GM21515 (cell line): ENCODE measurements around the gene SH3GL1.

Experiments
- ATAC-seq: cut with Tn5 transposase; IDR thresholded peaks from one replicate; pipeline ENCODE4 v1.9.1; 2021; ENCODE audit not compliant: unreplicated experiment

SH3GL1 gene

GRCh38 chr19:4400135-4400936 lies at the start of gene SH3GL1:
TSS of gene SH3GL1 (minus strand) at chr19:4400547. CDS start at chr19:4400368, 179 bp downstream.
- peak; percentile 52 for ATAC-seq

- ATAC-seq = no peak
These were observed 49.3 kb upstream of the SH3GL1 start for GRCh38 chr19:4449639-4450028.

DNA sequence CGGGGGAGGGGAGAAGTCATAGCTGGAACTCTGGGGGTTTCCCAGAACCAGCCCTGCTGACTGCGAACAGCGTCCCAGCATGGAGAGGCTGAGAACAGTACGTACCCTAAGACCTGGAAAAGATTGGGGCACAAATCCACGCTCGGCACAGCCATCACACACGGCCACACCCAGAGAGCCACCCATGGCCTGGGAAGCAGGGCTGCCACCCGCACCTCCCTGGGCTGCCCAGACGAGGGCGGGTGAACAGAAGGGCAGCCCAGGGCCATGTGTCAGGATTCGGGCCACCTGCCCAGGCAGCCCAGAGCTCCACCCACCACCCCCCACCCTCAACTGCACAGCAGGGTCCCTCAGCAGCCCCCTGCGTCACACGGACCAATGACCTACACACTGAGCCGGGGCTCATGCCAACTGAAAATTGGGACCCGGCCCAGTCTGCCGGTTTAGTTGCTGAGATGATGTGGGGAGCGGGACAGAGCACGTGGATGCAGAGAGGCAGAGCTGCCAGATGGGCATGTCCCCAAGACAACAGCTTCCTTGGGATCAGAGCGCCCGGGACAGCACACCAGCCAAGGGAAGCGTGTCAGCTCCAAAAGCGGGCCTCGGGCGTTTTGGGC lies 48.8 kb upstream of the SH3GL1 start:
- no peak for ATAC-seq

DNA sequence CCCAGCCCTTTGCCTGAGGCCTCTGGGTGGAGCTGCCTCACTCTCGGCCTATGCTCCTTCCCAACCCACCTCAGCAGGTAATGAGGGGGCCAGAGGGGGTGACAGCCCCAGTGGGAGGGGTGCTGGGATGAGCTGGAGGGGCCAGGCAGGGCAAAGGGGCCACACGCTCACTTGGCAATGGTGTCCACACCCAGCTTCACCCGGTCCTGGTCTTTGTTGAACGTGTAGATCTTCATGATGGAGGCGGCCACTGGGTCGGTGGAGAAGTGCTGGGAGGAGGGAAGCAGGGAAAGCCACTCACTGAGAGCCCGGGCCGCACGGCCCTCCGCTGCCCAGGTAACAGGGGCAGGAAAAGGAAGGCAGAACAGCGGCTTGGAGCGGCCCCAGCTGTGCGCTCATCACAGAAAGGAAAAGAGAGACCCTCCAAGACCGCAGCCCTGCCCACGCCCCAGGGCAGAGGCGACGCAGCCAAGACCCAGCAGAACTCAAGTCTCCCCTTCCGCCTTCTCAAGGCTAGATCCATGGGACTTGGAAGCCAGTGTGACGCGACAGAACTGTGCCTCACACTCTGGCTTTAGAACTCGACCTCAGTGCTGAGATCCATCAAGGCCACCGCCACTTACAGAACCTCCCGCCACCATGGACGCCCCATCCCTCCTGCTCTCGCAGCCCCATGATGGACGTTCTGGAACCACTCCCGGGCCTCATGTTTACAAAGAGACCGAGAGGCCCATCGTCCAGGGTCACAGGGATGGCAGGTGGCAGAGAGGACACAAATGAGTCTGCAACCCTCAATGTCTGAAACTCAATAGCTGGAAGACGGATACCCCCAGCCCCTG lies 48.0 kb upstream of the SH3GL1 start:
- no peak for ATAC-seq

DNA sequence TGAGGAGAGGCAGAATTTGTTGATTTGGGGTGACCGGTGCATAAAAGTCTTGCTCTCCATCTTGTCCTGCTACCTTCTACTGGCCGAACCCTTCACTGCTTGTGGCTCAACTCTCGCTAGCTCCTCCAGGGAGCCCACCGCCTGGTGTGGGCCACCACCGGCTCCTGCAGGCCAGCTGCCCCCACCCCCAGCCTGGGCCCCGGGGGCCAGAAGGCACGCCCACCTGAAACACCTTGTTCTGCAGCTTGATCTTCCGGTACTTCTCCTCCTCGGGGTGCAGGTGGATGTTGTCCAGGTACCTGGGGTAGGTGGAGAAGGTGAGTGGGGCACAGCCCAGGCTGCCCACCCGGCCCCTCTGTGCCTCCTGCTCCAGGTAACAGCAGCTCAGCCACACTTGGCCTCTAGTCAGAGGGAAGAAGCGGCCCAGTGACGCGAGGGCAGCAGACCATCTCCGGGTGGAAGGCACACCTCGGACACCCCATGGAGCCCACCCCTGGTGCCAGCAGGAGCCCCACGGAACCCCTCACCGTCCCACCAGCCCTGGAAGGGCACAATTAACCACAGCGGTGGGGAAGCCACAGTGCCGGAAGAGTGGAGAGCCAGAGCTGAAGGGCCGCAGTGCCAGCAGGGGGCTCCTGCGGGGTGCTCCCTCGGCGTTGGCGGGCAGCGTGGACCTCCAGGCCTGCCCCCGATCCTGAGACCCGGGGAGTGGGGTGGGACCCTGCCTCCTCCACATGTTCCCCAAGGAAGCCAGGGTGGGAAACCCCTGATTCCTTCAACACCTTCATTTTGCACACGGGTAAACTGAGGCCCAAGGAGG lies 47.2 kb upstream of the SH3GL1 start:
- ATAC-seq = no peak

DNA sequence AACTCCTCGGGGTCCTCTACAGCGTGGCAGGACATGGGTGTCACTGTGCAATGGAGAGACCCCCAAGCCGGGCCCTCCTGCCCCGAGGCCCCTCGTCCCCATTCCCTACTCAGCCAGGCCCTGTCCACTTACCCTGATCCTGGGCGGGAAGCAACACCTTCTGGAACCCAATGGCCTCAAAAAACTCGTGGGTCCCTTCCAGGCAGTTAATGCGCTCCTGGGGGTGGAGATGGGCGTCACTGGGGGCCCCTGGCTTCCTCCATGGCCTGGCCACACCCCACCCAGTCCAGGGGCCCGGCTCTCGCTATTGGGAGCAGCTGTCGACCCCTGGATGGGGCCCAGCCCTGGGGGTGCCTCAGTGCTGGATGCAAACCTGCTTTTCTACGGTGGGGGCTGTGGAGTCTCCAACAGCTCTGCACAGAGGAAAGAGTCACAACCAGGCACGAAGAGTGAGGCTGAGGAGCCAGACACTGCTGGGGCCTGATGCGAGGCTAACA lies 46.4 kb upstream of the SH3GL1 start:
- ATAC-seq = no peak

- ATAC-seq = no peak
These were observed 45.8 kb upstream of the SH3GL1 start for GRCh38 chr19:4445963-4446703.

- no peak for ATAC-seq
These were observed 44.7 kb upstream of the SH3GL1 start for GRCh38 chr19:4444765-4445741.

DNA sequence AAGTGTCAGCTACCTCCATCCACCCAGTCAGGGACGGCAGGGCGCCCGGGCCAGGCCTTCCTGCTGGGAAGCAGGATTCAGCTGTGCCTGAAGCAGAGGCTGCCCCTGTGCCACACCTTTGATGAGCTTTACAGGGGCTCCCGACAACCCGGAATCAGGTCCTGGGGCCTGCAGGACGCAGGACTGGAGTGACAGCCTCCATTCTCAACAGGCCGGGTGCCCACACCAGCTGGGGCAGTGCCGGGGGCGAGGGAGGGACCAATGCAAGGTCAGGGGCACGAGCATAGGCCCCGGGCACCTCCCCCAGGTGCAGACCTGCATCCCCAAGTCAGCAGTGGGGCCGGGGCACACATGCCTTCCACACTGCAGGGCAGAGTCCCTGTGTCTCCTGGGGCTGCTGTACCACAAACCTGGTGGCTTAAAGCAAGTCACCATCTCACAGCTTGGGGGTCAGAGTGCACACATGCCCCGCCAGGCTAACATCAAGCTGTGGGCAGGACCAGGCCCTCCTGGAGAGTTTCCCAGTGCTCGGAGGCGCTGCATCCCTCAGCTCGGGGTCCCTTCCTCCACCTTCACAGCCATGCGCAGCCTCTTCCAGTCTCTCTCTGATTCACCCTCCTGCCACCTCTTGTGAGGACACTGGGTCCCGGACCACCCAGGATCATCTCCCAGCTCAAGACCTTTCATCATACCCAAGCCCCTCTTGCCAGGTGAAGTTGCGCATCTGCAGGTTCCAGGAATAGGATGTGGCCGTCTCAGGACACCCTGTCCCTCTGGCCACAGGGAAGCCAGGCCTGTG lies 43.8 kb upstream of the SH3GL1 start:
- no peak for ATAC-seq

GRCh38 chr19:4443188-4443587 lies 42.8 kb upstream of the SH3GL1 start:
- no peak for ATAC-seq

DNA sequence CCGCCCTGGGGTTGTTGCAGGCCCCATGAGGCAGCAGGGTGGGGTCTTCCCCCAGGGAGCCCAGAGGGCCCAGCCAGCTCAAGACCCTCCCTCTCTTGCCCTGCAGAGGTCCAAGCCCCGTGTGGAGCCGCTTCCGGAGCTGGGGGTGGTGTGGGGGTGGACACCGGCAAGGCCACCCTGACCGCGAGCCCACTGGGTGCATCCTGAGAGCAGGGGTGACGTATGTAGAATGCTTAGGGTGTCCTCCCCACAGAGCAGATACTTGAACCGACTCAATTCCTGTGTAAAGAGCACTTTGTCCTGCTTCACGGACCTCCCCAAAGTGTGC lies 42.4 kb upstream of the SH3GL1 start:
- no peak for ATAC-seq

DNA sequence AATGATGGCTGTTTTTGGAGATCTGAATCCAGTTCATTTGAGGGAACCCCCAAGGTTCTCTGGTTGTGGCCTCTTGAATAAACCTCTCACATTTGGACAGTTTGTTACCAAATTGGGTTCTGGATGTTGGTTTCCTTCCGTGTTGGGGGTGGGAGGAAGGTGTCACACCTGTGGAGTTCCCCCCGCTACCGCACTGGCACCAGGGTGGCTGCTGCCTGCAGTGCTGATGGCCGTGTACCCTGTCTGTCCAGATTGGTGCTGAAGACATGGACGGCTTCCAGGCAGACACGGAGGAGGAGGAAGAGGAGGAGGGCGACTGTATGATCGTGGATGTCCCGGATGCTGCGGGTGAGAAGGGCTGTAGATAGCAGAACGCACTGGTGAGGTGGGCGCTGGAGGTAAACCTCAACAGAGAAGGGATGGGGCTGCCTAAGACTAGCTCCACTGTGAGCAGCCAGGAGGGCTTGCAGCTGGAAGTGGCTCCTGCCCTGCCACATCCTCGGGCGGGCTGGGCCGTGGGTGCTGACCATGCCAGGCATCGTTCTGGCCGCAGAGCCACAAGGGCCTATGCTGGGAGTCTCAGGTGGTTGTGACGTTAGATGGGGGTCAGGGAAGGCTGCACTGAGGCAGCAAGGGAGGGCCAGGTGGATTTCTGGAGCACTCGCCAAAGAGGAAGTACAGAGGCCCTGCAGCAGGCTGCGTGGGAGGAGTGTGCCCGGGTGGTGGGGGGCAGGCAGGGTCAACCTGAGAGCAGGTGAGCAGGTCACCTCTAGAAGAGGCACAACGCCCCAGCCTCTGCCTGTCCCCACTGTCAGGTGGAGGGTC lies 41.9 kb upstream of the SH3GL1 start:
- ATAC-seq = no peak

DNA sequence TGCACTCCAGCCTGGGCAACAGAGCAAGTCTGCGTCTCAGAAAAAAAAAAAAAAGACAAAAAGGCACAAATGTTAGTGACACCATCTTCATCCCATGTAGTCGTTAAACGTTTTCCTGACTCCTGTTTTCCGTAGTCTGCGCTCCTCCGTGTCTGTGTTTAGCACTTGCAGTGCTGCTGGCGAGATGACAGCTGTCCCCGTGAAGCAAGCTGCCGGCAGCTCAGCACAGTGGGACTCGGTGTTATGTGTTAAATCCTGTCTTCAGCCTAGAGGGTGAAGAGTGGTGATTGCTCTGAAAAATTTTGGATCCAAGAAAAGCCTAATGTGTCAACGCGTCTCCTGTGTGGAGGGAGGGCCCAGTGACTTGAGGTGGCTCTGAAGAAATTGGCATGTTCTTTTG lies 38.9 kb upstream of the SH3GL1 start:
- ATAC-seq = no peak

DNA sequence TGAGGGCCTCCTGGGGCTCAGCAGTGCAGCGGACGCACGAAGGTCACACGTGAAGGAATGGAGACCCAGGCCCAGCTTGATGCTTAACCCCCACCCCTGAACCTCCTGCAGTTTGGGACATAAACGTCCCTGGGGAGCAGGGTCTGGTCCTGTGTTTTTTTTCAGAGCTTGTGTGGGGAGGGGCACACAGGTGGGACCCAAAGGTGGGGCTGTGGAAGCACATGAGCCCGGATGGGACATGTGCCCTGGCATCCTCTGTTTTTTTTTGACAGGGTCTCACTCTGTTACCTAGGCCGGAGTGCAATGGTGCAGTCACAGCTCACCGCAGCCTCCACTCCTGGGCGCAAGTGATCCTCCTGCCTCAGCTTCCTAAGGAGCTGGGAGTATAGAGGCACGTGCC lies 36.8 kb upstream of the SH3GL1 start:
- ATAC-seq = no peak

DNA sequence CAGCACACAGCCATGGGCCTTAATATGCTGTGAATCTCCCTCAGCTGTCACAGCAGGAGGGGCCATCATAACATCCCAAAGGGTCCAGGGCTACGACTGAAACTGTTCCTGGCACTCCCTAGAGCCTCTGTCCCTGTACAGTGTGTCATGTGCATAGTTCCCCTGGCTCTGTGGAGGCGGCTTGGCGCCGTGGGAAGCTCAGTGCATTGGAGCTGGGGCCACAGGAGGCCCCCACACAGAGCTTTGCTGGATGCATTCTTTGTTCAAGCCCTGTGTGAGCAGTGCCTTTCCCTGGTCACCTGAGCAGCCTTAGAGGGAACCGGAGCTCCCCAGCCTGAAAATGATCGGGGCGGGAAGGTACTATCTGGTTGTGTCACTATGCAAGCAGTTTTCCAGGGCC lies 35.9 kb upstream of the SH3GL1 start:
- ATAC-seq = no peak

DNA sequence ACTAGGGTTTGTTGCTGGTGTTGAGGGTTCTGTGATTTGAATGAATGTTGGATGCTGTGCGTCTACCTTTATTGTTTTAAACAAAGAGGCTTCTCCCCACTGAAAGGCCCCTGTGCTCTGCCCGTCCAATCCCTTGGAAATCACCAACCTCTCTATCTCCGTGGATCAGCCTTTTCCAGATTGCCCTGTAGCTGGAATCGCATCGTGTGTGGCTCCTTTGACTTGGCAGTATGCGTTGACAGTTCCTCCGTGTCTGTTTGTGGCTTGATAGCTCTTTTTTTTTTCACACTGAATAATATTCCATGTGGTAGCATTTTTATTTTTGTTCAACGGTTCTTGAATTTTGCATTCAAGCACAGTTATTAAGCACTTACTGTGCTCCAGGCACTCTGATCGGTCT lies 34.0 kb upstream of the SH3GL1 start:
- ATAC-seq = no peak

- no peak for ATAC-seq
These were observed 32.7 kb upstream of the SH3GL1 start for GRCh38 chr19:4432918-4433506.
